Lower lobe of right lung (tissue), 2 donors: ENCODE results near the gene ZDHHC12. TPM values are rescaled to one million over a fixed set of nuclear protein-coding genes. Genes with fewer than 3 reads are reported as not detected.

ENCODE experiments used
- ATAC-seq, 2 donors: fragments of 200-7000 bp; cut with Tn5 transposase; one replicate each; pipeline ENCODE4 v1.9.1; 2020 to 2022; ENCODE audit warnings: mild to moderate bottlenecking in 2 of 2, moderate library complexity in 2 of 2
- DNase-seq: peaks from one replicate; pipeline ENCODE4 v3.0.0-alpha.2; 2020
- H3K27ac ChIP-seq: fragments of 200-600 bp; one replicate; pipeline ENCODE4 v1.8.0; 2022
- H3K27me3 ChIP-seq: fragments of 200-600 bp; one replicate; pipeline ENCODE4 v1.8.0; 2022; ENCODE audit warnings: low read depth
- H3K36me3 ChIP-seq: fragments of 200-600 bp; one replicate; pipeline ENCODE4 v1.8.0; 2022; ENCODE audit warnings: mild to moderate bottlenecking
- H3K4me1 ChIP-seq: fragments of 200-600 bp; one replicate; pipeline ENCODE4 v1.8.0; 2022
- H3K4me3 ChIP-seq: fragments of 200-600 bp; one replicate; pipeline ENCODE4 v1.8.0; 2022; ENCODE audit warnings: mild to moderate bottlenecking
- H3K9me3 ChIP-seq: fragments of 200-600 bp; one replicate; pipeline ENCODE4 v1.8.0; 2022
- CTCF ChIP-seq: fragments of 200-600 bp; IDR thresholded peaks from one replicate; pipeline ENCODE4 v1.8.0; 2022; ENCODE audit warnings: antibody characterized with exemption, mild to moderate bottlenecking
- intact Hi-C: fragments of 100-400 bp; cut with DNase I; formaldehyde crosslinking; loops from one replicate; pipeline ENCODE4 v1.11.0; 2022
- total RNA-seq: library from RNA; stranded (reverse); fragmentation: NEBNext Ultra II Directional; extraction: Animal tissue kit (Norgen Biotek cat#: 25700); gene quantifications from one replicate; pipeline ENCODE4 v1.2.1, GENCODE V29; 2021
- donor health status: DM: no; HTN: yes; CAD: no; lungs with severe emphysema.

The ZDHHC12 gene
- total RNA-seq, 1 donor from 2014 or later = 29.4 TPM

- H3K27me3 ChIP-seq = no peaks in the 10 kb centered on the region
- H3K9me3 ChIP-seq = no peaks in the 10 kb centered on the region
- H3K27ac ChIP-seq = no peak overlapping the region
- peak; percentile 41 for DNase-seq
- no peak overlapping the region for H3K4me3 ChIP-seq
- ATAC-seq = no peak
- intact Hi-C loops = no loop called here
- no peak for TF ChIP-seq CTCF
- peaks cover 14% of the 10 kb centered on the region for H3K36me3 ChIP-seq
- no peaks in the 10 kb centered on the region for H3K4me1 ChIP-seq
These were observed 9.9 kb downstream of the ZDHHC12 start for GRCh38 chr9:128713941-128714573.

GRCh38 chr9:128713411-128713780 lies 10.5 kb downstream of the ZDHHC12 start:
- DNase-seq = no peak
- Histone ChIP-seq H3K27ac (no peak overlapping the region), H3K36me3 (peaks cover 14% of the 10 kb centered on the region), H3K4me1 (no peaks in the 10 kb centered on the region), H3K9me3 (no peaks in the 10 kb centered on the region), H3K27me3 (no peaks in the 10 kb centered on the region), H3K4me3 (no peak overlapping the region)
- intact Hi-C loops = no loop called here
- no peak for TF ChIP-seq CTCF
- peak in 1 of 2 donors; percentile 3 for ATAC-seq

- intact Hi-C loops = no loop called here
- TF ChIP-seq CTCF = no peak
- Histone ChIP-seq H3K9me3 (no peaks in the 10 kb centered on the region), H3K4me3 (no peak overlapping the region), H3K27ac (no peak overlapping the region), H3K4me1 (no peaks in the 10 kb centered on the region), H3K36me3 (peaks cover 15% of the 10 kb centered on the region), H3K27me3 (no peaks in the 10 kb centered on the region)
- DNase-seq (peak; percentile 39), ATAC-seq (no peak)
These were observed 11.2 kb downstream of the ZDHHC12 start for GRCh38 chr9:128712451-128713410.

- no peak overlapping the region for H3K4me3 ChIP-seq
- no peaks in the 10 kb centered on the region for H3K9me3 ChIP-seq
- TF ChIP-seq CTCF = no peak
- no peaks in the 10 kb centered on the region for H3K27me3 ChIP-seq
- H3K4me1 ChIP-seq = peaks cover 8% of the 10 kb centered on the region
- DNase-seq (no peak), ATAC-seq (no peak)
- H3K36me3 ChIP-seq = peaks cover 12% of the 10 kb centered on the region
- intact Hi-C loops = no loop called here
- H3K27ac ChIP-seq = no peak overlapping the region
These were observed 16.5 kb downstream of the ZDHHC12 start for GRCh38 chr9:128707446-128707845.

- H3K36me3 ChIP-seq = peaks cover 12% of the 10 kb centered on the region
- no peaks in the 10 kb centered on the region for H3K27me3 ChIP-seq
- intact Hi-C loops = no loop called here
- no peak for TF ChIP-seq CTCF
- no peak overlapping the region for H3K4me3 ChIP-seq
- ATAC-seq (no peak), DNase-seq (peak; percentile 44)
- H3K4me1 ChIP-seq = peaks cover 8% of the 10 kb centered on the region
- no peaks in the 10 kb centered on the region for H3K9me3 ChIP-seq
- no peak overlapping the region for H3K27ac ChIP-seq
These were observed 17.1 kb downstream of the ZDHHC12 start for GRCh38 chr9:128706671-128707381.
